Heart left ventricle (tissue), 16 donors: ENCODE results near the gene DNAI2. TPM values are rescaled to one million over a fixed set of nuclear protein-coding genes. Genes with fewer than 3 reads are reported as not detected.

Experiments used
- ATAC-seq, 4 donors: fragments of 200-7000 bp; cut with Tn5 transposase; one replicate each; pipeline ENCODE4 v1.9.1; 2020 to 2022; ENCODE audit warnings: moderate library complexity in 4 of 4, mild to moderate bottlenecking in 3 of 4, moderate number of reproducible peaks in 1 of 4
- DNase-seq, 5 donors: peaks; one replicate each; pipeline ENCODE4 v3.0.0-alpha.2; 2020
- H3K27ac ChIP-seq, 12 donors: fragments of 200-600 bp; sonication (generic) in 4 of 12; one replicate each; pipeline versions ENCODE4 v1.5.0 to v1.8.0; 2016 to 2022; ENCODE audit warnings: mild to moderate bottlenecking in 2 of 12
- H3K27me3 ChIP-seq, 9 donors: fragments of 200-600 bp; sonication (generic) in 2 of 9; one replicate each; pipeline versions ENCODE4 v1.5.1 to v1.8.0; 2016 to 2022; ENCODE audit warnings: mild to moderate bottlenecking in 3 of 9
- H3K36me3 ChIP-seq, 9 donors: fragments of 200-600 bp; sonication (generic) in 2 of 9; one replicate each; pipeline versions ENCODE4 v1.5.0 to v1.8.0; 2018 to 2022; ENCODE audit warnings: mild to moderate bottlenecking in 2 of 9
- H3K4me1 ChIP-seq, 12 donors: fragments of 200-600 bp; sonication (generic) in 4 of 12; one replicate each; pipeline versions ENCODE4 v1.5.0 to v1.8.0; 2016 to 2022; ENCODE audit warnings: mild to moderate bottlenecking in 3 of 12
- H3K4me3 ChIP-seq, 12 donors: fragments of 200-600 bp; sonication (generic) in 4 of 12; one replicate each; pipeline versions ENCODE4 v1.5.0 to v1.8.0; 2017 to 2022; ENCODE audit warnings: mild to moderate bottlenecking in 9 of 12, moderate library complexity in 4 of 12
- H3K9me3 ChIP-seq, 12 donors: fragments of 200-600 bp; sonication (generic) in 4 of 12; one replicate each; pipeline versions ENCODE4 v1.5.0 to v1.8.0; 2016 to 2022; ENCODE audit warnings: mild to moderate bottlenecking in 1 of 12
- CTCF ChIP-seq, 12 donors: fragments of 200-600 bp; sonication (generic) in 4 of 12; IDR thresholded peaks; one replicate each; pipeline versions ENCODE4 v1.5.0 to v1.8.0; 2018 to 2022; ENCODE audit warnings: antibody characterized with exemption in 12 of 12, mild to moderate bottlenecking in 5 of 12
- POLR2A ChIP-seq, 2 donors: fragments of 450-650 bp; IDR thresholded peaks; one replicate each; pipeline ENCODE4 v1.6.1; 2017; ENCODE audit warnings: antibody characterized with exemption in 2 of 2, mild to moderate bottlenecking in 2 of 2, moderate library complexity in 2 of 2
- WGBS, 4 donors: extraction: QIAGEN DNeasy Blood & Tissue Kit in 2 of 4; methylation state at CpG; one replicate each; pipeline versions ENCODE4 v1.1.5 to v1.1.7; 2013 to 2018; 5-methylcytosine and 5-hydroxymethylcytosine counted together
- intact Hi-C, 10 donors: fragments of 100-400 bp; cut with DNase I; formaldehyde crosslinking; loops; one replicate each; pipeline versions ENCODE4 v1.11.1 to v1.14.2; 2022
- polyA plus RNA-seq, 2 donors: library from polyadenylated mRNA; stranded (reverse); fragments of 200-250 nt; gene quantifications; one replicate each; pipeline ENCODE4 v1.2.3, GENCODE V29; 2013
- total RNA-seq, 9 donors: library from RNA; depleted of rRNA in 2 of 9; stranded (reverse); fragments of >200 nt in 2 of 9; fragmentation: NEBNext Ultra II Directional in 3 of 9; extraction: Animal tissue kit (Norgen Biotek cat#: 25700) in 3 of 9; gene quantifications; one replicate each; pipeline versions ENCODE4 v1.1.0 to v1.2.4, GENCODE V29; 2016 to 2023
- donor health status: ischemic (EF 13 %, LVEDD 7.1; RV severe dilation, severe dysfunction).
- donor health status: healthy with polysubstance abuse.
- donor health status: DM: no; HTN: yes; CAD: no.
- donor health status: DM: no; HTN: no; CAD: no.
- donor health status: ischemic (EF 25% LVEDD 6.9; RV normal size, moderate dysfunction).
- donor health status: ischemic (EF 25% LVEDD 5.7; RV mildly dilated, moderate dysfunction).
- donor health status: healthy.
- donor health status: DM: yes; HTN: yes; CAD: no.
- donor health status: ischemic (EF 35%, LVEDD 5.7; RV mildly dilated, moderate dysfunction).
- donor health status: nonischemic (EF 11% LVEDD 7.7; RV severe dilation, severe dysfunction).
- donor health status: DM: yes; HTN: yes; CAD: no.
- donor health status: PGD.
- donor health status: ischemic (EF 29% LVEDD 5.4; RV normal size, mild dysfunction).
- donor health status: nonischemic (EF 23%, LVEDD 6.1; RV moderate dilation, normal function).

Gene DNAI2
- total and polyA plus RNA-seq, 11 donors: not detected

GRCh38 chr17:74250324-74250995 lies 23.6 kb upstream of the DNAI2 start:
- Histone ChIP-seq H3K27me3 (no peaks in the 10 kb centered on the region), H3K4me3 (no peak overlapping the region), H3K4me1 (peaks cover 0 to 9% (median 0%) of the 10 kb centered on the region in 12 donors), H3K36me3 (peaks cover 0 to 43% (median 18%) of the 10 kb centered on the region in 9 donors), H3K9me3 (no peaks in the 10 kb centered on the region), H3K27ac (peak overlapping the region in 1 of 12 donors; percentile 34)
- ATAC-seq (peak in 1 of 4 donors; percentile 27), DNase-seq (no peak)
- intact Hi-C loops: no loop called here
- WGBS, 4 donors: 65 to 80% (median 73%) methylated on average over 12 of the region's 12 CpGs
- TF ChIP-seq CTCF (IDR thresholded peaks at IDR 0.05) (no peak), POLR2A (IDR thresholded peaks at IDR 0.05) (no peak)

GRCh38 chr17:74251051-74251450 lies 23.0 kb upstream of the DNAI2 start:
- ATAC-seq: no peak
- Histone ChIP-seq H3K27me3 (no peaks in the 10 kb centered on the region), H3K9me3 (no peaks in the 10 kb centered on the region), H3K27ac (no peak overlapping the region), H3K4me1 (peaks cover 0 to 4% (median 0%) of the 10 kb centered on the region in 12 donors), H3K4me3 (no peak overlapping the region), H3K36me3 (peaks cover 0 to 43% (median 21%) of the 10 kb centered on the region in 9 donors)
- WGBS, 4 donors: 82 to 91% (median 87%) methylated on average over 8 of the region's 8 CpGs
- no peak for DNase-seq
- intact Hi-C loops: no loop called here
- TF ChIP-seq CTCF (IDR thresholded peaks at IDR 0.05) (no peak), POLR2A (IDR thresholded peaks at IDR 0.05) (no peak)

GRCh38 chr17:74251569-74251968 lies 22.5 kb upstream of the DNAI2 start:
- no peak for TF ChIP-seq CTCF (IDR thresholded peaks at IDR 0.05)
- no peak for TF ChIP-seq POLR2A (IDR thresholded peaks at IDR 0.05)
- H3K4me3 ChIP-seq: no peak overlapping the region
- no peak overlapping the region for H3K27ac ChIP-seq
- whole genome bisulfite sequencing, 4 donors: 88 to 93% (median 90%) methylated on average over 6 of the region's 6 CpGs
- H3K4me1 ChIP-seq: no peaks in the 10 kb centered on the region
- H3K36me3 ChIP-seq: peaks cover 0 to 47% (median 22%) of the 10 kb centered on the region in 9 donors
- intact Hi-C loops: no loop called here
- DNase-seq (no peak), ATAC-seq (no peak)
- H3K27me3 ChIP-seq: no peaks in the 10 kb centered on the region
- no peaks in the 10 kb centered on the region for H3K9me3 ChIP-seq

- Histone ChIP-seq H3K27me3 (no peaks in the 10 kb centered on the region), H3K27ac (no peak overlapping the region), H3K36me3 (peaks cover 0 to 51% (median 22%) of the 10 kb centered on the region in 9 donors), H3K4me1 (no peaks in the 10 kb centered on the region), H3K4me3 (no peak overlapping the region), H3K9me3 (no peaks in the 10 kb centered on the region)
- TF ChIP-seq CTCF (IDR thresholded peaks at IDR 0.05): no peak
- intact Hi-C loops: no loop called here
- ATAC-seq: no peak
- DNase-seq: no peak
- 78 to 82% (median 81%) methylated on average over 7 to 8 of the region's 8 CpGs for WGBS, 4 donors
Measured at GRCh38 chr17:74252211-74252610, 21.8 kb upstream of the DNAI2 start.
